ENCODE results near the gene QKI. TPM values are rescaled to one million over a fixed set of nuclear protein-coding genes. Genes with fewer than 3 reads are reported as not detected.

QKI gene
- total RNA-seq, 3 donors from 2014 or later, result 158 to 304 (median 172) TPM

DNA sequence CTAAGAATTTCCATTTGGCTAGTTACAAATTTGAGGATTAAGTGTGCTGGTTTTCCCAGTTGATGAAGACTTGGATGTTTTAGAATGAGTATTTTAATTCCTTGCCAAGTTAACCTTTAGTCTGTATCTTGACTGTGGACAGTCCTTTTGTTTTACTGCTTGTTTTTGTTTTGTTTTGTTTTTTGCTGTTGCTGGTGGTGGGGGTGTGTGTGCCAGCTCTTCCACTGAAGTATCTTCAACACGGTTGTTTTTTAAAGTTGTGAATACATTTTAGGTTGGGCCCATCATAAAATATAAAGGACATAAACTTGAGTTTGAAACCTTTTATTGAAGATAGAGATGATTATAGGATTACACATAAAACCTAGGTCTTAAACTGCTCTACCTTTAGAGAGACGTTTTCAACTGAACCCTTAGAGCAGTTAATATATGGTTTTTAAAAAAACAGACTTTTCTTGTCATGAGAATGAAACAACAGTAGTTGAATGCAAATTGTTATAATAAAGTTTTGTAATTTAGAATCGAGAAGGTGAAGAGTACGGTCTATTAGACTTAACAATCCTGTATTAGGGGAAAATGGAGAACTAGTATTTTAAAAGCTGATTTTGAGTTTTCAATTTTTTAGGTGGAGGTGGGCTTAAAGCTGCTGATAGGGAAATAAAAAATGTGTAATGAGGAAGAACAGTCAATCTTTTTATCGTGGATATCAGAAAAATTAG lies 4.0 kb downstream of the QKI start:
- H3K4me3 ChIP-seq, result peak overlapping the region; percentile 15 to 99 (median 27)
- H3K9me3 ChIP-seq, result no peaks in the 10 kb centered on the region
- peaks cover 0 to 6% of the 10 kb centered on the region in 2 donors for H3K4me1 ChIP-seq
- H3K27me3 ChIP-seq, result no peaks in the 10 kb centered on the region
- H3K36me3 ChIP-seq, result no peaks in the 10 kb centered on the region
- intact Hi-C loops (cut with DNase I; ENCODE audit: low total_unique reads), result loop anchor here (10.0 kb wide), 1 partner anchor 234 kb away; no protein-coding TSS in a partner anchor
- H3K27ac ChIP-seq, result peak overlapping the region; percentile 83 to 99
- DNase-seq (ENCODE audit: low spot score in 2 of 2), result no peak
- TF ChIP-seq POLR2A (IDR thresholded peaks at IDR 0.05) (no peak), POLR2AphosphoS5 (IDR thresholded peaks at IDR 0.05) (no peak)
- TF ChIP-seq, protein P1, sequence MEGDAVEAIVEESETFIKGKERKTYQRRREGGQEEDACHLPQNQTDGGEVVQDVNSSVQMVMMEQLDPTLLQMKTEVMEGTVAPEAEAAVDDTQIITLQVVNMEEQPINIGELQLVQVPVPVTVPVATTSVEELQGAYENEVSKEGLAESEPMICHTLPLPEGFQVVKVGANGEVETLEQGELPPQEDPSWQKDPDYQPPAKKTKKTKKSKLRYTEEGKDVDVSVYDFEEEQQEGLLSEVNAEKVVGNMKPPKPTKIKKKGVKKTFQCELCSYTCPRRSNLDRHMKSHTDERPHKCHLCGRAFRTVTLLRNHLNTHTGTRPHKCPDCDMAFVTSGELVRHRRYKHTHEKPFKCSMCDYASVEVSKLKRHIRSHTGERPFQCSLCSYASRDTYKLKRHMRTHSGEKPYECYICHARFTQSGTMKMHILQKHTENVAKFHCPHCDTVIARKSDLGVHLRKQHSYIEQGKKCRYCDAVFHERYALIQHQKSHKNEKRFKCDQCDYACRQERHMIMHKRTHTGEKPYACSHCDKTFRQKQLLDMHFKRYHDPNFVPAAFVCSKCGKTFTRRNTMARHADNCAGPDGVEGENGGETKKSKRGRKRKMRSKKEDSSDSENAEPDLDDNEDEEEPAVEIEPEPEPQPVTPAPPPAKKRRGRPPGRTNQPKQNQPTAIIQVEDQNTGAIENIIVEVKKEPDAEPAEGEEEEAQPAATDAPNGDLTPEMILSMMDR (IDR thresholded peaks at IDR 0.05), result no peak

DNA sequence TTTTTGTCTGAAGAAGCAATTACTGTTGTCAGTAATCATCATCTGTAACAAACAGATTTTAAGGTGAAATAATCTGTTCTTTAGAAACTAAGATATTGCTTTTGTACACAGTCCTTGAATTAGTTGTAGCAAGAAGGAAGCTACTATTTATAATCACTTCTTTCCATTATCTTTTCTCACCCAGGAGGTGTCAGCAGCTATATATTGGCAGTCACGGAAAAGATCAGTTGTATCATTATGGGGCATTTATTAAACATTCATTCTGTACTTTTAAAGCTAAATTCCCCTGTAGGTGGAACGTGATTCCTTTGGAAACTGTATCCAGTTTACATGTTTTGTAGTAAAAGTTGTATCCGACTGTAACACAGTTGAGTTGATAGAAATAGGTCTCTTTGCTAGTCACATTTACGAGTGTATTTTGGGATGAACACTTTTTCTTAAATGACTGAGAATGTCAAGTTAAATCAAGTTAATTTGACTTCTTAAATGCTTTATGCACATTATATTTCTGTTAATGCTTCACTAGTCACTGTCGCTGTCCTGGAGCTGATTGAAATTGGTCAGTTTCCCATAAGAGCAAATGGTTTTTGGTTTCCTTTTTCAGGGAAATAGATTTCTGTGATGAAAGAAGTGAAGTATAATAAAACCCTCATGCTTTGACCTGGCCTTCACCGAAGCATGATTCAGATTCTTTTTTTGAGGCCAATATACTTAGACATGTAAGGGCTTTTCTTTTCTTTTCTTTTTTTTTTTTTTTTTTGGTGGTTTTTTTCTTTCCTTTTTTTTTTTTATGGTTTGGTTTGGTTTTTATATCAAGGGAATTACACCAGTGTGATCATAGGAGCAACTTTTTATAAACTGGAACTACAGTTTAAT lies 5.1 kb downstream of the QKI start:
- intact Hi-C loops (cut with DNase I; ENCODE audit: low total_unique reads), result loop anchor here (10.0 kb wide), 1 partner anchor 235 kb away; no protein-coding TSS in a partner anchor
- DNase-seq (ENCODE audit: low spot score in 2 of 2), result no peak
- TF ChIP-seq POLR2AphosphoS5 (IDR thresholded peaks at IDR 0.05) (no peak), POLR2A (IDR thresholded peaks at IDR 0.05) (no peak)
- TF ChIP-seq, protein P1 (IDR thresholded peaks at IDR 0.05), result no peak
- H3K4me3 ChIP-seq, result peak overlapping the region; percentile 17 to 99 (median 35)
- H3K27me3 ChIP-seq, result no peaks in the 10 kb centered on the region
- H3K9me3 ChIP-seq, result no peaks in the 10 kb centered on the region
- peaks cover 0 to 6% of the 10 kb centered on the region in 2 donors for H3K4me1 ChIP-seq
- H3K36me3 ChIP-seq, result no peaks in the 10 kb centered on the region
- H3K27ac ChIP-seq, result peak overlapping the region; percentile 83 to 99

DNA sequence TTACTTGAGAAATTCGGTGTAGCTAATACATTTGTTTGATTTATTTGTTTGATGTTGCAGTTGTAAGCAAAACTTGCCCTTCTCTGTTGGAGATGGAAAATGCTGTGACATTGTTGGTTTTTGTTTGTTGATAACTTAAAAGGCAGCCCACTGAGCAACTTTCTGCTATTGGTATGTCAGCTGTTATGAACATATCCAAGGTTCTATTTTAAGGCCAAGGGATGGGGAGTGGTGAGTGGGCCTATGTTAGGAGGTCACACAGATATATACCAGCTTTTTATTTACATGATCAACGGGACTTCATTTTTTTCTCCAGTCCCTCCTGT lies 5.7 kb downstream of the QKI start:
- no peak for DNase-seq (ENCODE audit: low spot score in 2 of 2)
- Histone ChIP-seq H3K36me3 (no peaks in the 10 kb centered on the region), H3K4me1 (peaks cover 0 to 11% of the 10 kb centered on the region in 2 donors), H3K27ac (peak overlapping the region; percentile 82 to 99), H3K9me3 (no peaks in the 10 kb centered on the region), H3K4me3 (peak overlapping the region in 2 of 3 donors; percentile 17 to 49), H3K27me3 (no peaks in the 10 kb centered on the region)
- intact Hi-C loops (cut with DNase I; ENCODE audit: low total_unique reads), result no loop called here
- TF ChIP-seq POLR2A (IDR thresholded peaks at IDR 0.05), result no peak
- TF ChIP-seq POLR2AphosphoS5 (IDR thresholded peaks at IDR 0.05), result no peak
- TF ChIP-seq, protein P1 (IDR thresholded peaks at IDR 0.05), result no peak

DNA sequence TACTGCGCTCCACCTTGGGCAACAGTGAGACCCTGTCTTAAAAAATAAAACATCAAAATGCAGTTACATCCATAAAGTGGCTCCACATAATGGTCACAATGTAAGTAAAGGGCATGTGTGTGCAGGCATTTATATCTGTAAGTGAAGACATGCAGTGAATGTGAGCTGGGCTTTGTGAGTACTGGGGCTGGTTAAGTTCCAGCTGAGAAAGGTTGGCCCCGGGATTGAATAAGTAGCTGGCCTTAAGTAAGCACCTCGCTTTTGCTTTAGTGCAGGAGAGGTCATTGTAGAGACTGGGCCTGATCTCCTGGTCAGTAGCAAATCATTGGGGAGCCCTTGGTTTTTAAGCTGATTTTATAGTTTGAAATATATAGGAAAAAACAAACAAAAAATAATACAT lies 8.0 kb downstream of the QKI start:
- no peaks in the 10 kb centered on the region for H3K9me3 ChIP-seq
- H3K27ac ChIP-seq, result no peak overlapping the region
- H3K4me3 ChIP-seq, result no peak overlapping the region
- H3K36me3 ChIP-seq, result no peaks in the 10 kb centered on the region
- TF ChIP-seq POLR2A (IDR thresholded peaks at IDR 0.05), result no peak
- TF ChIP-seq, protein P1 (IDR thresholded peaks at IDR 0.05), result no peak
- no peak for TF ChIP-seq POLR2AphosphoS5 (IDR thresholded peaks at IDR 0.05)
- H3K27me3 ChIP-seq, result no peaks in the 10 kb centered on the region
- intact Hi-C loops (cut with DNase I; ENCODE audit: low total_unique reads), result no loop called here
- H3K4me1 ChIP-seq, result peaks cover 0 to 11% of the 10 kb centered on the region in 2 donors
- DNase-seq (ENCODE audit: low spot score in 2 of 2), result no peak

DNA sequence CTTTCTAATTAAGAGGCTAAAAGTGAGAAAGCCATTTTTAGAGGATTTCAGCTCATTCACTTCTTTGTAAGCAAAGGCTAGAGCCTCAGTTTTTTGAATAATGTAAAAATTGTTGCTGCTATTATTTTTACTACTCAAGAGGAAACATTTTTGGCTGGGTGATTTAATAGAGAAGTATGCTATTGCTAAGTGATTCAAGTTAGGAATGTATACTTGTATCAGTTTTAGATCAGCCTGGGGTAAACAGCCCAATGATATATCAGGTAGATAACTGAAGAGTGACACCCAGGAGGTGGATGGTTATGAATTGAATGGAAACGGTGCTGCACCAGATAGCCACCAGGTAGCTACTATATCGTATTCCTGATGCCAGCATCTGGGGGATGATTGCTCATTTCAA lies 9.2 kb downstream of the QKI start:
- no peak overlapping the region for H3K4me3 ChIP-seq
- no peaks in the 10 kb centered on the region for H3K36me3 ChIP-seq
- no peak for DNase-seq (ENCODE audit: low spot score in 2 of 2)
- H3K9me3 ChIP-seq, result no peaks in the 10 kb centered on the region
- no peak for TF ChIP-seq POLR2AphosphoS5 (IDR thresholded peaks at IDR 0.05)
- TF ChIP-seq, protein P1 (IDR thresholded peaks at IDR 0.05), result no peak
- TF ChIP-seq POLR2A (IDR thresholded peaks at IDR 0.05), result no peak
- no peaks in the 10 kb centered on the region for H3K27me3 ChIP-seq
- no peak overlapping the region for H3K27ac ChIP-seq
- H3K4me1 ChIP-seq, result peaks cover 0 to 11% of the 10 kb centered on the region in 2 donors
- intact Hi-C loops (cut with DNase I; ENCODE audit: low total_unique reads), result no loop called here

Measured in breast epithelium (tissue), 4 donors.